Sigmoid colon (tissue), 7 donors: ENCODE data around the gene C9. TPM values are rescaled to one million over a fixed set of nuclear protein-coding genes. Genes with fewer than 3 reads are reported as not detected.
"Not testable (repeated sequence)": the region's sequence is repeated elsewhere in the genome, so short reads cannot be mapped to it uniquely, and the experiment has no call there.

Source experiments
- DNase-seq: peaks from one replicate; pipeline ENCODE4 v3.0.0-alpha.2; 2019
- H3K27ac ChIP-seq, 4 donors: fragments of 200-600 bp; sonication (generic); one replicate each; pipeline ENCODE4 v1.5.1; 2016 to 2019; ENCODE audit warnings: mild to moderate bottlenecking in 1 of 4
- H3K27me3 ChIP-seq, 3 donors: fragments of 200-600 bp; sonication (generic); one replicate each; pipeline ENCODE4 v1.5.1; 2019; ENCODE audit warnings: mild to moderate bottlenecking in 1 of 3
- H3K36me3 ChIP-seq, 4 donors: fragments of 200-600 bp; sonication (generic); one replicate each; pipeline ENCODE4 v1.5.1; 2016 to 2019
- H3K4me1 ChIP-seq, 4 donors: fragments of 200-600 bp; sonication (generic); one replicate each; pipeline ENCODE4 v1.5.1; 2017 to 2019
- H3K4me3 ChIP-seq, 4 donors: fragments of 200-600 bp; sonication (generic); one replicate each; pipeline ENCODE4 v1.5.1; 2017 to 2019; ENCODE audit warnings: mild to moderate bottlenecking in 2 of 4, moderate library complexity in 1 of 4
- H3K9me3 ChIP-seq, 4 donors: fragments of 200-600 bp in 3 of 4; sonication (generic) in 3 of 4; one replicate each; pipeline versions ENCODE4 v1.5.1 to v1.6.1; 2013 to 2019
- EP300 ChIP-seq, 4 donors: sonication (generic); formaldehyde crosslinking; IDR thresholded peaks; one replicate each; pipeline ENCODE4 v1.6.1; 2017; ENCODE audit warnings: antibody characterized with exemption in 4 of 4
- POLR2A ChIP-seq, 2 donors: fragments of 450-650 bp; IDR thresholded peaks; one replicate each; pipeline ENCODE4 v1.6.1; 2016; ENCODE audit warnings: antibody characterized with exemption in 2 of 2, mild to moderate bottlenecking in 2 of 2, moderate library complexity in 2 of 2
- POLR2AphosphoS5 ChIP-seq, 4 donors: sonication (generic); formaldehyde crosslinking; IDR thresholded peaks; one replicate each; pipeline ENCODE4 v1.6.1; 2017; ENCODE audit warnings: antibody characterized with exemption in 4 of 4
- WGBS, 2 donors: extraction: QIAGEN DNeasy Blood & Tissue Kit; methylation state at CpG; one replicate each; pipeline ENCODE4 v1.1.7; 2013; 5-methylcytosine and 5-hydroxymethylcytosine counted together
- intact Hi-C: fragments of 100-400 bp; cut with DNase I; formaldehyde crosslinking; loops from one replicate; pipeline ENCODE4 v1.15.1; 2023
- polyA plus RNA-seq, 3 donors: library from polyadenylated mRNA; stranded (reverse); fragments of 200-250 nt; gene quantifications; one replicate each; pipeline ENCODE4 v1.2.3, GENCODE V29; 2013
- total RNA-seq, 4 donors: library from RNA; depleted of rRNA; stranded (reverse); fragments of >200 nt; gene quantifications; one replicate each; pipeline ENCODE4 v1.1.0, GENCODE V29; 2016
- TF ChIP-seq, protein P1 (sequence below), 4 experiments: fragments of 450-650 bp in 3 of 4; fragments of 200-600 bp in 1 of 4; IDR thresholded peaks; one replicate each; pipeline ENCODE4 v1.5.1; 2016 to 2019; ENCODE audit warnings: antibody characterized with exemption in 4 of 4, mild to moderate bottlenecking in 3 of 4, moderate library complexity in 2 of 4
- donor health status: healthy with polysubstance abuse.
- donor health status: Bipolar disorder and iron deficiency.
- donor health status: healthy.

Gene C9
- total and polyA plus RNA-seq, 7 donors, result 0.06 TPM; not detected in 6

DNA sequence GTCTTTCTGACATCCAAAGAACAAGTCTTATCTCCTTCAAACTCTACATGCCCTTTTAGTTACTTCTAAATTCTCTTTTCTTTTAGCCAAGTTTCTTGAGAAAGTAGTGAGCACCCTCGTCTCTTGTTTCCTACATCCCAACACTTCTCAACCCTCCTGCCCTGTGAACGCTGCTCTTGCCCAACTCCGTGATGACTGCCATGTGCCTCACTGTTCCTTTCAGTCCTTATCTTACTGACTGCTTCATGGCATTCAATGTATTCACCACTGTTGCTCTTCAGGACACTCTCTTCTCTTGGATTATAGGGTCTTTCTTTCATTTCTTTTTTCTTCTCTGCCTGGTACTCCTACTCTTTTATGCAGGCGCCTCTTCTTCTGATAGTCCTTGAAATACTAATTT, 14.8 kb downstream of the C9 start:
- Histone ChIP-seq H3K9me3 (no peaks in the 10 kb centered on the region), H3K27me3 (no peaks in the 10 kb centered on the region), H3K27ac (no peak overlapping the region), H3K4me1 (no peaks in the 10 kb centered on the region), H3K36me3 (no peaks in the 10 kb centered on the region), H3K4me3 (no peak overlapping the region)
- WGBS, 2 donors, result 91% methylated on average over 4 of the region's 4 CpGs
- no peak for DNase-seq
- TF ChIP-seq POLR2AphosphoS5 (IDR thresholded peaks at IDR 0.05) (no peak), EP300 (IDR thresholded peaks at IDR 0.05) (no peak), POLR2A (IDR thresholded peaks at IDR 0.05) (no peak)
- TF ChIP-seq, protein P1, sequence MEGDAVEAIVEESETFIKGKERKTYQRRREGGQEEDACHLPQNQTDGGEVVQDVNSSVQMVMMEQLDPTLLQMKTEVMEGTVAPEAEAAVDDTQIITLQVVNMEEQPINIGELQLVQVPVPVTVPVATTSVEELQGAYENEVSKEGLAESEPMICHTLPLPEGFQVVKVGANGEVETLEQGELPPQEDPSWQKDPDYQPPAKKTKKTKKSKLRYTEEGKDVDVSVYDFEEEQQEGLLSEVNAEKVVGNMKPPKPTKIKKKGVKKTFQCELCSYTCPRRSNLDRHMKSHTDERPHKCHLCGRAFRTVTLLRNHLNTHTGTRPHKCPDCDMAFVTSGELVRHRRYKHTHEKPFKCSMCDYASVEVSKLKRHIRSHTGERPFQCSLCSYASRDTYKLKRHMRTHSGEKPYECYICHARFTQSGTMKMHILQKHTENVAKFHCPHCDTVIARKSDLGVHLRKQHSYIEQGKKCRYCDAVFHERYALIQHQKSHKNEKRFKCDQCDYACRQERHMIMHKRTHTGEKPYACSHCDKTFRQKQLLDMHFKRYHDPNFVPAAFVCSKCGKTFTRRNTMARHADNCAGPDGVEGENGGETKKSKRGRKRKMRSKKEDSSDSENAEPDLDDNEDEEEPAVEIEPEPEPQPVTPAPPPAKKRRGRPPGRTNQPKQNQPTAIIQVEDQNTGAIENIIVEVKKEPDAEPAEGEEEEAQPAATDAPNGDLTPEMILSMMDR (IDR thresholded peaks at IDR 0.05), result no peak
- intact Hi-C loops, result no loop called here

DNA sequence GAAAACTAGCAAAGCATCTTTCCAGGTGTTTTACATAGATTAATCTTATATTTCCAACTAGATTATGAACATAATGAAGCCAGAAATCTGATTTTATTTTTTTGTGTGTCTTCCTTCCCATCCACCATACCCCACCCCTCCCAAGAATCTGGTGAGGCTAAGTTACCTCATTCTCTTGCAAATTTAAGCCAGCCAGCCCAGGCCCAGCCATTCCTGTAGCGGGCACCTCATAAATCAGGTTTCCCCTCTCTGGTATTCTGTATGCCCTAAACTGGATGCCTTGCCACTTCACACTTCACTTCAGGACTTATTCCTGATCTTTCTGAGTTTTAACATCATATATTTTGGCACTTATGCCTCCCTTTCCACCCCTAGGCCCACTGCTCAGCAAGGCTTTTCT, 21.8 kb downstream of the C9 start:
- H3K9me3 ChIP-seq, result no peaks in the 10 kb centered on the region
- H3K27me3 ChIP-seq, result no peaks in the 10 kb centered on the region
- no peaks in the 10 kb centered on the region for H3K36me3 ChIP-seq
- TF ChIP-seq EP300 (IDR thresholded peaks at IDR 0.05), result no peak
- TF ChIP-seq POLR2AphosphoS5 (IDR thresholded peaks at IDR 0.05), result no peak
- no peak for TF ChIP-seq POLR2A (IDR thresholded peaks at IDR 0.05)
- intact Hi-C loops, result no loop called here
- 96 to 98% methylated on average over 1 of the region's 1 CpG for WGBS, 2 donors
- no peak overlapping the region for H3K27ac ChIP-seq
- H3K4me1 ChIP-seq, result no peaks in the 10 kb centered on the region
- DNase-seq, result no peak
- no peak overlapping the region for H3K4me3 ChIP-seq

DNA sequence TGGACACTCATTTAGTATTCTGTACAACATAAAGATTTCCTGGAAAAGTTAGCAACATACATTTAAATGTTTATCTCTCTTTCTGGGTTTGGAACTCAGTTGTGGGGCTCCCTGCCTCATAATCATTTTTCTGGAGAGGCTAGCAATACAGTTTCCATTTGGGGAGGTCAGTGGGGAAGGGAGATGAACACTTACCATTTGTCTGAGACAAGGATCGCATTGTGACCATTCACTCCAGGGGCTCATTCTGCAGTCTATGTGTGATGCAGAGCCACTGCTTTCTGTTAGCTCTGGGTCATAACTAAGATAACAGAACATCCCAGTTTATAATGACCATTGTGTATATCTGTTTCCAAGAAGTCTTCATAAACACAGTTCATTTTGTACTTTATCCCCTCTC, 22.4 kb downstream of the C9 start:
- intact Hi-C loops, result no loop called here
- Histone ChIP-seq H3K27me3 (no peaks in the 10 kb centered on the region), H3K27ac (no peak overlapping the region), H3K9me3 (no peaks in the 10 kb centered on the region), H3K36me3 (no peaks in the 10 kb centered on the region), H3K4me3 (no peak overlapping the region), H3K4me1 (no peaks in the 10 kb centered on the region)
- 92 to 95% methylated on average over 1 of the region's 1 CpG for WGBS, 2 donors
- no peak for DNase-seq
- TF ChIP-seq POLR2AphosphoS5 (IDR thresholded peaks at IDR 0.05), result no peak
- TF ChIP-seq, protein P1 (IDR thresholded peaks at IDR 0.05), result no peak
- no peak for TF ChIP-seq EP300 (IDR thresholded peaks at IDR 0.05)
- no peak for TF ChIP-seq POLR2A (IDR thresholded peaks at IDR 0.05)

DNA sequence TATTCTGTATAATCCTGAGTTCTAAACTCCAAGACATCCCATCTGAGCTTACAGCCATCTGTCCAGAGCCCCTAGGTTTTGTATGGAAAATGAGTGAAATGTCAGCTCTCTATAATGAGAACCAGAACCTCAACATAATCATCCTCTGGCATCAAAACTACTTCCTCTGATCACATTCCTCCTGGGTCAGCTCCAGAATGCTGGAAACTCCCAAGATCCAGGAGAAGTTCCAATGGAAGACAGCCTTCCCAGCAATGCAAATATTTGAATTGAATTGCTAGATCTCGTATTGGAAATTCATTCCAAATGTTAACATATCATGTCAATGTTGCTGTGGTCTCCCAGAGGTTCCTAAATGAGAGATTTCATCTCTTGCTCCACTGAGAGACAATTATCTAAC, 23.8 kb downstream of the C9 start:
- Histone ChIP-seq H3K27ac (no peak overlapping the region), H3K36me3 (no peaks in the 10 kb centered on the region), H3K27me3 (no peaks in the 10 kb centered on the region), H3K4me1 (no peaks in the 10 kb centered on the region), H3K4me3 (no peak overlapping the region), H3K9me3 (no peaks in the 10 kb centered on the region)
- WGBS, 2 donors, result 54 to 71% methylated on average over 1 of the region's 1 CpG
- no peak for DNase-seq
- intact Hi-C loops, result no loop called here
- TF ChIP-seq, protein P1 (IDR thresholded peaks at IDR 0.05), result no peak

DNA sequence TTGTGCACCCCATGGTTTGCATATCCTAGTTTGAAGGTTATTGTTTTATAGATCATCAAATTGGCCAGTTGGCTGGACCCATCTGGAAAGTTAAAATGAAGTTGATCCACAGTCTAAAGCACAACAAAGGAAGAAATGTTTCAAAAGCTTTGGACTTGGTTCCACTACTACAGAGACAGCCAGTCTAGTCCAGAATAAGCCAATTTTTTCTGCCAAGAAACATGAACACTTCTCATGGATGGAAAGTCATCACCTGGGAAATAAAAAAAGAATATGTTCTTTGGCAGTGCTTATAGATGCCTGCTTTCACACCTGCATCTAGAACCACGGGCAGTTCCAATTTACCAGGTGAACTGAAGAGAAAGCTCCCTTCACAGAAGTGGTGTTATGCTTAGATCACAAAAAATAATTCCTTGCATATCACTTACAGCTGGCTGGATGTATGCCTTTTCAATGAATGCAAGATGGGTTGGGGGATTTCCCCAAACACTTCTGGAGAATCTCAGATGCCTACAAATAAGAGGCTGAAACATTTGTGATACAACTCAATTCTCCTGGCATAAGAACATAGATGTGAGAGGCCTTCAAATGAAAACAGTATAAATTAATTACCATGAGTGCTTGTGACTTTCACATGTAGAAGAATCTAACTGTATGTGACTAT, 26.9 kb downstream of the C9 start:
- intact Hi-C loops, result no loop called here
- Histone ChIP-seq H3K4me3 (no peak overlapping the region), H3K36me3 (no peaks in the 10 kb centered on the region), H3K4me1 (no peaks in the 10 kb centered on the region), H3K27ac (no peak overlapping the region), H3K9me3 (no peaks in the 10 kb centered on the region), H3K27me3 (no peaks in the 10 kb centered on the region)
- DNase-seq, result no peak
- TF ChIP-seq POLR2AphosphoS5 (IDR thresholded peaks at IDR 0.05) (no peak), EP300 (IDR thresholded peaks at IDR 0.05) (no peak), POLR2A (IDR thresholded peaks at IDR 0.05) (no peak)
- TF ChIP-seq, protein P1 (IDR thresholded peaks at IDR 0.05), result no peak
- WGBS, 2 donors, result 70 to 77% methylated on average over 1 of the region's 1 CpG

DNA sequence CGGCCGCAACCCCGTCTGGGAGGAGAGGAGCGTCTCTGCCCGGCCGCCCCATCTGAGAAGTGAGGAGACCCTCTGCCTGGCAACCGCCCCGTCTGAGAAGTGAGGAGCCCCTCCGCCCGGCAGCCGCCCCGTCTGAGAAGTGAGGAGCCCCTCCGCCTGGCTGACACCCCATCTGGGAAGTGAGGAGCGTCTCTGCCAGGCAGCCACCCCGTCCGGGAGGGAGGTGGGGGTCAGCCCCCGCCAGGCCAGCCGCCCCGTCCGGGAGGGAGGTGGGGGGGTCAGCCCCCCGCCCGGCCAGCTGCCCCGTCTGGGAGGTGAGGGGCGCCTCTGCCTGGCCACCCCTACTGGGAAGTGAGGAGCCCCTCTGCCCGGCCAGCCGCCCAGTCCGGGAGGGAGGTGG, 30.0 kb downstream of the C9 start:
- H3K9me3 ChIP-seq, DNase-seq, H3K27me3 ChIP-seq, H3K27ac ChIP-seq, intact Hi-C loops, H3K4me3 ChIP-seq, H3K4me1 ChIP-seq, H3K36me3 ChIP-seq: not testable (repeated sequence)
- 91 to 93% methylated on average over 27 of the region's 27 CpGs for WGBS, 2 donors
